Memory B cell (primary cell): Measurements from ENCODE around the gene MGAT2.
A peak's percentile ranks its signal among the peaks of the same experiment; 100 is the strongest.
"Not testable (repeated sequence)": the region's sequence is repeated elsewhere in the genome, so short reads cannot be mapped to it uniquely, and the experiment has no call there.

Source experiments
- ATAC-seq: fragments of 150-1000 bp; cut with Tn5 transposase; 2 replicates; pipeline ENCODE4 v1.10.0; 2021; ENCODE audit warnings: low read depth, mild to moderate bottlenecking, moderate library complexity
- DNase-seq, 2 donors: peaks; one replicate each; pipeline ENCODE4 v3.0.0; 2022; ENCODE audit warnings: low spot score in 2 of 2
- H3K27ac Mint-ChIP-seq: one replicate; pipeline ENCODE4 v1.8.0; 2022; ENCODE audit warnings: mild to moderate bottlenecking, moderate library complexity, mixed read lengths
- H3K27me3 Mint-ChIP-seq: one replicate; pipeline ENCODE4 v1.8.0; 2022; ENCODE audit warnings: mixed read lengths
- H3K36me3 Mint-ChIP-seq: one replicate; pipeline ENCODE4 v1.8.0; 2022; ENCODE audit warnings: mild to moderate bottlenecking, mixed read lengths
- H3K4me1 Mint-ChIP-seq: one replicate; pipeline ENCODE4 v1.8.0; 2022; ENCODE audit warnings: mixed read lengths
- H3K4me3 Mint-ChIP-seq: one replicate; pipeline ENCODE4 v1.8.0; 2022; ENCODE audit warnings: mild to moderate bottlenecking, moderate library complexity, mixed read lengths
- H3K9me3 Mint-ChIP-seq: one replicate; pipeline ENCODE4 v1.8.0; 2022; ENCODE audit warnings: mixed read lengths

MGAT2 gene

DNA sequence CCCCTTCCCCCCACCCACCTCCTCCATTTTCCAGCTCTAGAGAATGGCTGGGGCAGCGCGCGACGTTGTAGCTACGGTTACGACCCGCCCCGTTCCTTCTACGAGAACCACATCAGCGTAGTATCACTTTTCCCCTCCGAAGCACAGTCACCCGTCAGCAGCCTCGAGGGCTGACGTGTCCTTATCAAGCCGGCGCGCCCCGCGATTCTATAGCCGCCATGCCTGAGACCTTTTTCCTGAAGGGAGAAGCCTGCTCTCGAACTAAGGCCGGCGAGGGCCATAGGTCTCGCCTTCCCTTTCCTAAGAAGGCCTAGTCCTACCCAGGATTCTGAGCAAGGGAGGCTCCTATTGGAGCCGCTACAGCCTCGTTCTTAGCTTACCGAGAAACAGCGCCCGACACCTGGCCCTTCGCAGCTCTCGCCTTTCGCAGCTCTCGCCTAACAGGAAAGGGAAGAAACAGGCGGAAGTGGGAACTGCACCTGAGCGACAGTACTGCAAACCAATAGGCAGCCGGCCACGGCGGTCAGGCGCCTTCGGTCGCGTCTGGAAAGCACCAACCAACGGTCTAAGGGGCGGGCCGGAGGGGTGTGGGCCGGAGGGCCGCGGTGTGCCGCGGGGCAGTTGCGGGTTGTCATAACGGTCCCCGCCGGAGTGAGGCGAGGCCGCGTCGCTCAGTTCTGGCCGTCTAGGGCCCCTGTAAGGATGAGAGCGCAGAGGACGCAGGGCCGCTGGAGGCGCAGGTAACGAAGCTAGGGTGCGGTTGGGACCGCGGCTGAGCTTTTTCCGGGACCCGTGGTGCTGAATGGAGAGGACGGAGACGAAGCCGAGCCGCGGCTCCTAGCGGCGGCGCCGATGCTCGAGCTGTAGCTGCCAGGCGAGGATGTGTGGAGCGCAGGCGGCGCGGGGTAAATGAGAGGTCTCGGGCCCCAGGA, at the start of gene MGAT2, which contains the start of gene RPL36AL:
Gene MGAT2 (plus strand): TSS at position 618 of the 932 bp plus-strand sequence. CDS start 470 bp downstream, outside the sequence.
Gene RPL36AL (minus strand): TSS at position 445 of the 932 bp plus-strand sequence. CDS start 1,522 bp downstream, outside the sequence.
- no peaks in the 10 kb centered on the region for H3K27me3 Mint-ChIP-seq
- ATAC-seq (peak; percentile 84), DNase-seq (peak; percentile 90 to 92)
- H3K4me3 Mint-ChIP-seq, result peak within 1 kb of the TSS; percentile 91
- H3K36me3 Mint-ChIP-seq, result peaks cover 12% of the 10 kb centered on the region
- H3K9me3 Mint-ChIP-seq, result no peaks in the 10 kb centered on the region
- peaks cover 22% of the 10 kb centered on the region for H3K4me1 Mint-ChIP-seq
- H3K27ac Mint-ChIP-seq, result peak within 1 kb of the TSS; percentile 96

DNA sequence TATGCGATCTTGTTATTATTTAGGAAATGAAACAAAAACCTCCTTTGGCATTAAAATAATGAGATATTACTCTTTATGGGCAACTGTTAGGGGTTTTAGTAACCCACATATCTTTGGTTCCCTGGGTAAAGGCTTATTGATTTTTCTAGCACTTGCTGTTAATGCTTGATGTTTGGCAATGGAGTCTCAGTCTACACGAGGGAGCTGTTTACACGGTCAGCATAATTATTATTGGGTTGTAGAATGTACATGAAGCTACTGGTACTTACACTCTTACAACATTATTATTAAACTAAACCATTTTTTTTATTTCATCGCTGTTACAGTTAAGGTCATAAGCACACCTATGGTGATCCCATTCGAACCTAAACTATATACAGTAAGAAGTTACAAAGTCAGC, 46.6 kb upstream of the MGAT2 start:
- Mint-ChIP-seq H3K27me3 (no peaks in the 10 kb centered on the region), H3K27ac (no peak overlapping the region), H3K4me1 (no peaks in the 10 kb centered on the region), H3K4me3 (no peak overlapping the region), H3K36me3 (peaks cover 27% of the 10 kb centered on the region), H3K9me3 (no peaks in the 10 kb centered on the region)
- ATAC-seq (no peak), DNase-seq (no peak)

DNA sequence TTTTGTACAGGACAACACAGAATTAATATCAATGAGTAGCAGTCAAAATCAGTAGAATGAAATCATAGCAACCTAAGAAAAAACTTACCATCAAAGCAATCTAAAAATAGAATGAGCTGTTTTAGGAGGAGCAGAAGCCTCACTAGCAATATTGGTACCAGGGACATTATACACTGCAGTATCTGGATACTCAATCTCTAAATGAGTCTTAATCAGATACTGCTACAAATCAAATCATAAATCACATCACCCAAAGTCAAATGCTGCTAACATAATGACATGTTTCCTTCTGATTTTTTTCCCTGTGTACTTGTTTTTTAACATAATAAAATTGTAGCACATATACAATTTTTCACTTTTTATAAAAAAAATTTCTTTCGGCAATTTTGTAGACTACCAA, 42.5 kb upstream of the MGAT2 start:
- Mint-ChIP-seq H3K4me3 (no peak overlapping the region), H3K36me3 (peaks cover 27% of the 10 kb centered on the region), H3K27ac (no peak overlapping the region), H3K27me3 (no peaks in the 10 kb centered on the region), H3K9me3 (no peaks in the 10 kb centered on the region), H3K4me1 (peaks cover 18% of the 10 kb centered on the region)
- ATAC-seq (no peak), DNase-seq (no peak)

DNA sequence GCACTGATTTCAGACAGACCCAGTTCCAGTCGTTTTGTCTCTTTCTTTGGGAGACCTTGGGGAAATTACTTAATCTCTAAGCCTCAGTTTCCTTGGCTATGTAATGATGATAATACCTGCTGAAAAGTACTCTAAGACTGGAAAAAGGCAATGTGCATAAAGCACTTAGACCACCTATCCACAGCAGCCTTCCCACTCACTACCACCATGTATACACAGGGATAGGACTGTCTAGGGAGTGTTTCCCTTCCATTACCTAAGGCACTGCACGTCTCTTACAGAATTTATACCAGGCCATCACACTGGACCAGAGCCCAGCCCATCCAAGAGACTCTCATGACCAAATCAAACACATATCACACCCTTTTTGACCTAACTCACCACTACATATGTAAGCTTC, 40.8 kb upstream of the MGAT2 start:
- peaks cover 18% of the 10 kb centered on the region for H3K36me3 Mint-ChIP-seq
- H3K27me3 Mint-ChIP-seq, result no peaks in the 10 kb centered on the region
- peaks cover 25% of the 10 kb centered on the region for H3K4me1 Mint-ChIP-seq
- ATAC-seq (no peak), DNase-seq (no peak)
- no peak overlapping the region for H3K27ac Mint-ChIP-seq
- H3K9me3 Mint-ChIP-seq, result no peaks in the 10 kb centered on the region
- no peak overlapping the region for H3K4me3 Mint-ChIP-seq

DNA sequence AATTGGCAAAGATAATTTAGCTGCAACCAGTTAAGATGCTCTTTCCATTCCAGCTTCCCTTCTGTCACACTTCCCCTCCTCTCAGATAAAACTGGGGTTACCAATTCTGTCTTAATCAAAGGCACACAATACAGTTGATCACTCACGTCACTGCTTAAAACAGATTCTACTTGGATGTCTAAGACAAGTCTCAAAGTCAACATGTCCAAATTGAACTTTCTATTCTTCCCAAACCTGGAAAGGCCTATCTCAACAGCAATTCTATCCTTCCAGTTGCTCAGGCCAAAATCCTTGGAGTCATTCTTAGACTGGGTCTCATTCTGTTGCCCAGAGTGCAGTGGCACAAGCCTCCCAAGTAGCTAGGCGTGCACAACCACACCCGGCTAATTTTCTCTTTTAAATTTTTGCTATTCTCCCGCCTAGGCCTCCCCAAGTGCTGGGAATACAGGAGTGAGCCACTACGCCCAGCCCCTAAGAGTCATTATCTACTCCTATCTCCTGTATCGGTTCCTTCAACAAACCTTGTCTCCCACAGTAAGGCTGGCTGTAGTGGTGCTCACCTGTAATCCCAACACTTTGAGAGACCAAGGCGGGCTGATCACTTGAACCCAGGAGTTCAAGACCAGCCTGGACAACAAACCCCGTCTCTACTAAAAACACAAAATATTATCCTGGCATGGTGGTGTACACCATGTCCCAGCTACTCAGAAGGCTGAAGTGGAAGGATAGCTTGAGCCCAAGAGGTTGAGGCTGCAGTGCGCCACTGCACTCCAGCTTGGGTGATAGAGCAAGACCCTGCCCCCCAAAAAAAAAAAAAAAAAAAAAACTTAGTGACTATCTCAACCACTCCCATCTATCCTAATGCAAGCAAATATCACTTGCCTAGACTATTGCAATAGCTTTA, 39.1 kb upstream of the MGAT2 start:
- ATAC-seq (no peak), DNase-seq (no peak)
- peaks cover 33% of the 10 kb centered on the region for H3K4me1 Mint-ChIP-seq
- no peaks in the 10 kb centered on the region for H3K9me3 Mint-ChIP-seq
- no peak overlapping the region for H3K4me3 Mint-ChIP-seq
- H3K36me3 Mint-ChIP-seq, result peaks cover 17% of the 10 kb centered on the region
- no peaks in the 10 kb centered on the region for H3K27me3 Mint-ChIP-seq
- peak overlapping the region; percentile 9 for H3K27ac Mint-ChIP-seq

DNA sequence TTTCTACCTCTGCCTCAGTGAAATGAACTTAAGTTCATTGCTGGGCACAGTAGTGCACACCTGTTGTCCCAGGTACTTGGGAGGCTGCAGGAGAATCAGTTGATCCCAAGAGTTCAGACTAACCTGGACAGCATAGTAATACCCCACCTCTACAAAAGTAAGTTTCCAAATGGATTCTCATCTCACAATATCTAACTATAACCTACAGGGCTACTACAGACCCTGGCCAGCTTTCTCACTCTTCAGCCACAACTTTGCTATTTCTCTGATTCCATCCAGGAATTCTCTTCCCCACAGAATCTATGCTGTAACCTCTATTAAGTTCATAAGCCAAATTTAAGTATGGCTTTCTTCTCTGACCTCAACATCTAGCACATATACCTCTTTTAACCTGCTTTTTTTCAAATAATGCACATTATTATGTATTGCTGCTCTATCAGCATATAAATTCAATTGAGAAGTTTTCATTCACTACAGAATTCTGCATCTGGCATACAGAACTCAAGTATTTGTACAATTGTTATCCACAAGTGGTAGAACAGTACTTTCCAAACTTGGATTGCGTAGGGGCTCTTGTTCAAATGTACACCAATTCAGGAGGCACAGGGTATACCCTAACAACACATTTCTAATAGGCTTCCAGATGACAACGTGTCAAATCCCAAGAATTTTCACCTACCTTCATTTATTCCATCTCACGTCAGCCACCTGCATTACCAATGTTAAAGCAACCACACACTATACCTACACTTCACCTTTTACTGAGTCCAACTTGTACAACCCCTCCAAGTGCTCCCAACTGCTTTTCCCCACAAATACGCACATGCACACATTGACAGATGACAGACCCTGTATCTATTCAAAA, 38.3 kb upstream of the MGAT2 start:
- DNase-seq (no peak), ATAC-seq (no peak)
- Mint-ChIP-seq H3K4me1 (peaks cover 33% of the 10 kb centered on the region), H3K27me3 (no peaks in the 10 kb centered on the region), H3K4me3 (no peak overlapping the region), H3K9me3 (no peaks in the 10 kb centered on the region), H3K36me3 (peaks cover 13% of the 10 kb centered on the region), H3K27ac (peak overlapping the region; percentile 9)

DNA sequence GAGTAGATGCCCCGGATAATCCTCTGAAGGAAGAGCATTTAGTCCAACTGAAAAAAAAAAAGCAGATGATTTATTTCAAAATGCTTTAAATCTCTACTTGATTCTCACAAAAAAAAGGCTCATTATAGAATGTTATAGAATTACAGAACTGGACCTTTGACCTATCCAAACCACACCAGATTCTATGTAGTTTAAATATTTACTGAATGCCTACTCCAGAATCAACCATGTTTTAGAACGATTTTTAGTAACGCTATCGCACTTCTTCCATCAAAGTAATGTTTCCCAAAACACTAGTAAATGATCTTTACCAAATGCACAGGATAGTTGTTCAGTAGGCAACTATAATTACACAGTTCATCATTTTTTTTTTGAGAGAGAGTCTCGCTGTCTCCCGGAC, 37.0 kb upstream of the MGAT2 start:
- peak overlapping the region; percentile 99 for H3K27ac Mint-ChIP-seq
- H3K4me3 Mint-ChIP-seq, result peak overlapping the region; percentile 98
- H3K9me3 Mint-ChIP-seq, result no peaks in the 10 kb centered on the region
- DNase-seq (no peak), ATAC-seq (no peak)
- peaks cover 11% of the 10 kb centered on the region for H3K36me3 Mint-ChIP-seq
- H3K4me1 Mint-ChIP-seq, result peaks cover 33% of the 10 kb centered on the region
- H3K27me3 Mint-ChIP-seq, result no peaks in the 10 kb centered on the region

DNA sequence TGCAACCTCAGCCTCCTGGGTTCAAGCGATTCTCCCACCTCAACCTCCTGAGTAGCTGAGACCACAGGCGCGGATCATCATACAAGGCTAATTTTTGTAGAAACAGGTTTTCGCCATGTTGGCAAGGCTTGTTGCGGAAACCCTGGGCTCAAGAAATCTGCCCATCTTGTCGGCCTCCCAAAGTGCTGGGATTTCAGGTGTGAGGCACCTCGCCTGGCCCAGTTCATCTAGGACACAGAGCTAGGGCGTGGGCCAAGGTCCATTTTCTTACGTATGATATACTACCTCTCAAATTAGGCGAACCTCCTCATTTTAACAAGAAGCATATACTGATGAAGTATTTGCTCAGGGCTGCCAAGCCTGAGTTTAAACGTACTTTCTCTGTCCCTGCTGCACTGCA, 36.5 kb upstream of the MGAT2 start:
- DNase-seq (no peak), ATAC-seq (no peak)
- Mint-ChIP-seq H3K4me3 (peak overlapping the region; percentile 98), H3K27me3 (no peaks in the 10 kb centered on the region), H3K4me1 (peaks cover 33% of the 10 kb centered on the region), H3K36me3 (peaks cover 11% of the 10 kb centered on the region), H3K27ac (peak overlapping the region; percentile 99), H3K9me3 (no peaks in the 10 kb centered on the region)

DNA sequence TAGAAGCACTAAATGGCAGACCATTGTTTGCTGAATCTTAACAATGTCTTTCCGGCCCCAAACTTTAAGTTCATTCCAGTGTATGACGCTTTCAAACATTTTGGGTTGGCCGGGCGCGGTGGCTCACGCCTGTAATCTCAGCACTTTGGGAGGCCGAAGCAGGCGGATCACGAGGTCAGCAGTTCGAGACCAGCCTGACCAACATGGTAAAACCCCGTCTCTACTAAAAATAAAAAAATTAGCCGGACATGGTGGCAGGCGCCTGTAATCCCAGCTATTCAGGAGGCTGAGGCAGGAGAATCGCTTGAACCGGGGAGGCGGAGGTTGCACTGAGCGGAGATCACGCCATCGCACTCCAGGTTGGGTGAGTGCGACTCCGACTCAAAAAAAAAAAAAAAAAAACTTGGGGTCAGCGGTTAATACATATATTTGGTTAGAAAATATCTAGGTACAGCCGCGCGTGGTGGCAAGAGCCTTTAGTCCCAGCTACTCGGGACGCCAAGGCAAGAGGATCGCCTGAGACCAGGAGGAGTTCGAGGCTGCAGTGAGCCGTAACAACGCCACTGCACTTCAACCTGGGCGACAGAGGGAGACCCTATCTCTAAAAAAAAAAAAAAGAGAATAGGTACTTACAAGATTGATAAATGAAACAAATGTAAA, 35.5 kb upstream of the MGAT2 start:
- peaks cover 11% of the 10 kb centered on the region for H3K36me3 Mint-ChIP-seq
- not testable (repeated sequence) for H3K27me3 Mint-ChIP-seq, ATAC-seq, H3K9me3 Mint-ChIP-seq, DNase-seq
- H3K27ac Mint-ChIP-seq, result peak overlapping the region; percentile 99
- H3K4me1 Mint-ChIP-seq, result peaks cover 31% of the 10 kb centered on the region
- peak overlapping the region; percentile 98 for H3K4me3 Mint-ChIP-seq

DNA sequence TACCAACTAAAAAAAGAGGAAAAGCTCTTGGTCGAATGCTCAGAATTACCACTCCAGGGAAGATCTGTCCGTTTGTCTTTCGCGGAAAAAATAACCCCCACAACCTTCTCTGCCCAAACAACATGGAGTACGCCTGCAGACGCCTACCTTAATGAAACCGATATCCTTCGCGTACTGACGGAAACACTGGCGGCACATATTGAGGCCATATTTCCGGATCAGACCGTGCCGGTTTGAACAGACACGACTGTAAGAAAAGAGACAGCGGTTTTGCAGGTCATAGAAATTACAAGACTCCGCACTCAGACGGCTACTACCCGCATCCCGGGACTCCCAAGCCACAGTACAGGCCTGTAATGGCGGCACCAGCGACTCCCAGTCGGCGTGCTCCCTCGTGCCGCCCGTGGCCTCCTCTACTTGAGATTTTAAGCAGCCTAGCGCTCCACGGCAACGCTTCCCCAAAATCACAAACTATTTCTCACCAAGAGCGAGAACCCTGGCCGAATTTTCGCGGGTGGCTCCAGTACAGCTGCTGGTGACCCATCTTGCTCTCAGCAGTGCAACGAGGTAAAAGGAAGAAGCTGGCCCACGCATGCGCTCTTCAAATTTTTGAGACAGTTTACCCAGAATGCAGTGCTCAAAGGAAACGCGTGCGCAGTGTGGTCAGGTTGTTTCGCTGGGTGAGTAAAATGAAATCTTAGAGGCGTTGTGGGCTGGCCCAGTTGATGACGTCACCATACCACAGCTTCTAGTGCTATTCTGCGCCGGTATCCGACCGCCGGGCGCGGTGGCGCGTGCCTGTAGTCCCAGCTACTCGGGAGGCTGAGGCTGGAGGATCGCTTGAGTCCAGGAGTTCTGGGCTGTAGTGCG, 34.6 kb upstream of the MGAT2 start, which contains the start of gene RPS29:
Gene RPS29 (minus strand): TSS at position 578 of the 870 bp plus-strand sequence. CDS start 34 bp downstream, at position 544.
- DNase-seq, result peak; percentile 90 to 98

DNA sequence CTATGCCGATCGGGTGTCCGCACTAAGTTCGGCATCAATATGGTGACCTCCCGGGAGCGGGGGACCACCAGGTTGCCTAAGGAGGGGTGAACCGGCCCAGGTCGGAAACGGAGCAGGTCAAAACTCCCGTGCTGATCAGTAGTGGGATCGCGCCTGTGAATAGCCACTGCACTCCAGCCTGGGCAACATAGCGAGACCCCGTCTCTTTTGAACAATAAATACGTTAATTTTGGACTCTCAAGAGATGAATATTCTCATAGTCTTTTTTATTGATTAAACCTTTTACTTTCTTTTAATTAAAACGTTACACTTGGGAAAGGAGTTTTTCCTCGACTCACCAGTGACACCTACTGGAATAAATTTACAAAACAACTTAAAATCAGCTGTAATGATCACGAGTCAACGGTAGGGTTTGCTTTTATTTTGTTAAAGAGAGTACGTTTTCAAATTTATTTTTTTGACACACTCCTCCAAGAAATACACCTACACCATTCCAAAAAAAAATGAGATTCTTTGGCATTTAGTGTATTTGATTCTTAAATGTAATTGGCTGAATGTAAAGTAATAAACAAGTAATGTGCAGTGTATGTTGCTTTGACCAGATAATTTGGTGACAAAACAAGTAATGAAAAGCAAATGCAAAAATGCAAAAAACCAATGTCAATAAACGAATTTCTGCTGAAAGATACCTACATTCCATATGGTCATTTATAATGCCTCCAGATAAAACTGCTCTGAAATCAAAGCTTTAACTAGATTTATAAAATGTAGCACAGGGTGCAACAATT, 33.7 kb upstream of the MGAT2 start:
- peak; percentile 21 for ATAC-seq
- H3K36me3 Mint-ChIP-seq, result peaks cover 8% of the 10 kb centered on the region
- peaks cover 23% of the 10 kb centered on the region for H3K4me1 Mint-ChIP-seq
- peak overlapping the region; percentile 98 for H3K4me3 Mint-ChIP-seq
- no peaks in the 10 kb centered on the region for H3K27me3 Mint-ChIP-seq
- no peaks in the 10 kb centered on the region for H3K9me3 Mint-ChIP-seq
- H3K27ac Mint-ChIP-seq, result peak overlapping the region; percentile 99
- DNase-seq, result peak; percentile 47 to 73

More for the DNA sequence above, 34.6 kb upstream of the MGAT2 start, which contains the start of gene RPS29:
- Mint-ChIP-seq H3K27me3 (no peaks in the 10 kb centered on the region), H3K4me1 (peaks cover 28% of the 10 kb centered on the region), H3K4me3 (peak within 1 kb of the TSS; percentile 98), H3K27ac (peak within 1 kb of the TSS; percentile 99), H3K36me3 (peaks cover 11% of the 10 kb centered on the region), H3K9me3 (no peaks in the 10 kb centered on the region)
- ATAC-seq, result peak; percentile 87
